B cell (primary cell): Measurements from ENCODE around the gene NAXE. TPM values are rescaled to one million over a fixed set of nuclear protein-coding genes. Genes with fewer than 3 reads are reported as not detected.

Experiments
- ATAC-seq: fragments of 200-7000 bp; cut with Tn5 transposase; one replicate; pipeline ENCODE4 v1.10.0; 2021; ENCODE audit warnings: low read depth, mild to moderate bottlenecking, moderate number of reproducible peaks, moderate library complexity
- CTCF ChIA-PET: fragments of 350-600 bp; sonication (Branson Sonifier 250); formaldehyde crosslinking; loops from one replicate; lab custom pipeline; 2021; ENCODE audit warnings: antibody characterized with exemption, inconsistent platforms; lab: Charles Lee
- POLR2A ChIA-PET: fragments of 350-600 bp; sonication (Branson Sonifier 250); formaldehyde crosslinking; loops from one replicate; lab custom pipeline; 2021; ENCODE audit warnings: antibody characterized with exemption; lab: Charles Lee
- DNase-seq: peaks from one replicate; pipeline ENCODE4 v3.0.0; 2013
- H2AFZ ChIP-seq: 2 replicates; pipeline ENCODE4 v1.6.1; 2012; ENCODE audit warnings: mild to moderate bottlenecking, low read depth, low read length; ENCODE audit not compliant: insufficient read depth, poor library complexity, severe bottlenecking
- H3K27ac ChIP-seq, 2 donors: 1 replicate in 1 of 2; 2 replicates in 1 of 2; pipeline ENCODE4 v1.5.1; 2012 to 2013; ENCODE audit warnings: low read length in 2 of 2, mild to moderate bottlenecking in 2 of 2, moderate library complexity in 1 of 2
- H3K27me3 ChIP-seq, 4 experiments: fragments of 200-600 bp in 1 of 4; sonication (generic) in 1 of 4; replicated peaks in 1 of 4; 1 replicate in 2 of 4; 2 replicates in 2 of 4; pipeline versions ENCODE4 v1.6.1 to v1.7.0; 2013 to 2016; ENCODE audit warnings: low read length in 3 of 4, mild to moderate bottlenecking in 2 of 4, mixed read lengths in 1 of 4, moderate library complexity in 1 of 4; ENCODE audit not compliant: insufficient read depth in 4 of 4, control insufficient read depth in 3 of 4; ENCODE audit errors: control extremely low read depth in 1 of 4
- H3K36me3 ChIP-seq, 2 experiments: replicated peaks in 1 of 2; 1 replicate in 1 of 2; 2 replicates in 1 of 2; pipeline versions ENCODE4 v1.6.1 to v1.7.1; 2013; ENCODE audit warnings: low read length in 1 of 2; ENCODE audit not compliant: insufficient read depth in 2 of 2, control insufficient read depth in 1 of 2; ENCODE audit errors: control extremely low read depth in 1 of 2, extremely low read depth in 1 of 2
- H3K4me1 ChIP-seq, 2 donors: fragments of 200-600 bp in 1 of 2; sonication (generic) in 1 of 2; 1 replicate in 1 of 2; 2 replicates in 1 of 2; pipeline versions ENCODE4 v1.5.1 to v1.6.1; 2013 to 2017; ENCODE audit warnings: low read length in 2 of 2; ENCODE audit not compliant: control insufficient read depth in 2 of 2, insufficient read depth in 2 of 2
- H3K4me2 ChIP-seq: replicated peaks from 2 replicates; pipeline ENCODE3; 2012; ENCODE audit warnings: mild to moderate bottlenecking, low read depth, low read length; ENCODE audit not compliant: poor library complexity, severe bottlenecking
- H3K4me3 ChIP-seq, 5 experiments: fragments of 200-600 bp in 1 of 5; sonication (generic) in 1 of 5; 1 replicate in 3 of 5; 2 replicates in 2 of 5; pipeline versions ENCODE4 v1.5.1 to v1.7.0; 2011 to 2016; ENCODE audit warnings: low read length in 4 of 5, mild to moderate bottlenecking in 4 of 5, low read depth in 2 of 5, control low read depth in 1 of 5, moderate library complexity in 1 of 5; ENCODE audit not compliant: insufficient read depth in 1 of 5; ENCODE audit errors: control extremely low read depth in 1 of 5, extremely low read depth in 1 of 5
- H3K79me2 ChIP-seq: fragments of 200-600 bp; sonication (generic); one replicate; pipeline ENCODE4 v1.6.0; 2016; ENCODE audit warnings: low read length; ENCODE audit not compliant: control insufficient read depth, insufficient read depth
- H3K9ac ChIP-seq: fragments of 200-600 bp; sonication (generic); 2 replicates; pipeline ENCODE4 v1.6.1; 2017; ENCODE audit warnings: mild to moderate bottlenecking, low read length, moderate library complexity
- H3K9me3 ChIP-seq, 3 donors: one replicate each; pipeline versions ENCODE4 v1.6.1 to v1.7.1; 2013; ENCODE audit warnings: low read length in 2 of 3; ENCODE audit not compliant: control insufficient read depth in 2 of 3, insufficient read depth in 1 of 3; ENCODE audit errors: control extremely low read depth in 1 of 3
- H4K20me1 ChIP-seq: 2 replicates; pipeline ENCODE4 v1.6.0; 2012; ENCODE audit warnings: mild to moderate bottlenecking, low read length; ENCODE audit not compliant: insufficient read depth, control insufficient read depth, poor library complexity, severe bottlenecking
- H3K27ac Mint-ChIP-seq: one replicate; pipeline ENCODE4 v1.8.0; 2021; ENCODE audit warnings: mixed read lengths
- H3K27me3 Mint-ChIP-seq: one replicate; pipeline ENCODE4 v1.8.0; 2021; ENCODE audit warnings: mixed read lengths
- H3K4me1 Mint-ChIP-seq: one replicate; pipeline ENCODE4 v1.8.0; 2021; ENCODE audit warnings: mixed read lengths
- H3K4me3 Mint-ChIP-seq: one replicate; pipeline ENCODE4 v1.8.0; 2021; ENCODE audit warnings: mixed read lengths
- H3K9me3 Mint-ChIP-seq: one replicate; pipeline ENCODE4 v1.8.0; 2022; ENCODE audit warnings: mixed read lengths; ENCODE audit not compliant: insufficient read depth
- CTCF ChIP-seq: fragments of 200-600 bp; IDR thresholded peaks from one replicate; pipeline ENCODE4 v1.8.0; 2022; ENCODE audit warnings: antibody characterized with exemption, mild to moderate bottlenecking
- EZH2 ChIP-seq: IDR thresholded peaks from 2 replicates; pipeline ENCODE4 v1.6.1; 2012; ENCODE audit warnings: borderline replicate concordance, low read depth, mild to moderate bottlenecking, moderate library complexity, low read length; ENCODE audit not compliant: insufficient read depth, poor library complexity, severe bottlenecking
- WGBS: methylation state at CpG from one replicate; pipeline ENCODE4 v1.1.5; 2013; ENCODE audit warnings: missing lambda C conversion rate; ENCODE audit not compliant: insufficient coverage; 5-methylcytosine and 5-hydroxymethylcytosine counted together
- intact Hi-C: fragments of 100-400 bp; cut with micrococcal nuclease; formaldehyde crosslinking; loops from one replicate; pipeline ENCODE4 v1.10.0; 2022
- polyA plus RNA-seq: library from polyadenylated mRNA; depleted of rRNA; stranded (reverse); fragments of >200 nt; gene quantifications from 2 replicates; pipeline ENCODE4 v1.2.3, GENCODE V29; 2012
- total RNA-seq, 2 donors: library from RNA; stranded (reverse); fragments of 120-200 nt in 1 of 2; gene quantifications; 1 replicate in 1 of 2; 2 replicates in 1 of 2; pipeline versions ENCODE4 v1.2.3 to v1.2.4, GENCODE V29; 2013 to 2022

The NAXE gene
- total and polyA plus RNA-seq, 2 donors (not counting 1 experiment from before 2014, with no cell fraction given) = 42.8 to 59.7 TPM

GRCh38 chr1:156639601-156640101, 48.1 kb downstream of the NAXE start:
- Mint-ChIP-seq H3K4me3 (no peak overlapping the region), H3K27ac (no peak overlapping the region), H3K27me3 (peaks cover 76% of the 10 kb centered on the region), H3K4me1 (peaks cover 23% of the 10 kb centered on the region), H3K9me3 (no peaks in the 10 kb centered on the region)
- Histone ChIP-seq H4K20me1 (no peaks in the 10 kb centered on the region), H3K4me3 (no peak overlapping the region), H3K9me3 (peaks cover 0 to 6% (median 0%) of the 10 kb centered on the region in 3 donors), H3K4me1 (peaks cover 24 to 28% of the 10 kb centered on the region in 2 donors), H3K9ac (no peak overlapping the region), H3K4me2 (no peak overlapping the region), H3K36me3 (no peaks in the 10 kb centered on the region), H2AFZ (no peak overlapping the region), H3K27ac (no peak overlapping the region), H3K79me2 (no peaks in the 10 kb centered on the region), H3K27me3 (peaks cover 0 to 71% (median 44%) of the 10 kb centered on the region in 4 experiments)
- ChIA-PET POLR2A (no interaction called here), CTCF (interaction anchor here (1.8 kb wide), 1 partner anchor 9 kb away, joined by 4 read pairs; no protein-coding TSS in a partner anchor)
- intact Hi-C loops = loop anchor here (2.0 kb wide), 1 partner anchor 17 kb away; no protein-coding TSS in a partner anchor
- no peak for TF ChIP-seq CTCF
- TF ChIP-seq EZH2 = no peak
- DNase-seq (no peak), ATAC-seq (no peak)
- 63% methylated on average over 6 of the region's 6 CpGs for WGBS
